TTC549 (cell line): ENCODE measurements around the gene SUV39H1.
"Not testable (repeated sequence)": the region's sequence is repeated elsewhere in the genome, so short reads cannot be mapped to it uniquely, and the experiment has no call there.

Source experiments
- FAIRE-seq: peaks from 2 replicates; lab custom pipeline; 2012; peaks lifted over from hg19 to GRCh38; lab: Jason Lieb, UNC

The SUV39H1 gene

DNA sequence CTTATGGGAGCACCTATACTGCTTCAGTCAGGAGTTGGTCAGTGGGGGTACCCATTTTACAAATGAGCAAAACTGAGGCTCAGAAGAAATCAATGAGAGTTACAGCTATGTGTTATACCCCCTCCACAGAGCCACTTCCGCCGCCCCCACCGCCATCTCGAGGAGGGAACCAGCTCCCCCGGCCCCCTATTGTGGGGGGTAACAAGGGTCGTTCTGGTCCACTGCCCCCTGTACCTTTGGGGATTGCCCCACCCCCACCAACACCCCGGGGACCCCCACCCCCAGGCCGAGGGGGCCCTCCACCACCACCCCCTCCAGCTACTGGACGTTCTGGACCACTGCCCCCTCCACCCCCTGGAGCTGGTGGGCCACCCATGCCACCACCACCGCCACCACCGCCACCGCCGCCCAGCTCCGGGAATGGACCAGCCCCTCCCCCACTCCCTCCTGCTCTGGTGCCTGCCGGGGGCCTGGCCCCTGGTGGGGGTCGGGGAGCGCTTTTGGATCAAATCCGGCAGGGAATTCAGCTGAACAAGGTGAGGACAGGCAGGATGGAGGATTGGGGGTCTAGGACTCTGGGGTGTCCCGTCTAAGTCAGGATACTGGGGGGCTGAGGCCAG, 7.9 kb upstream of the SUV39H1 start:
- no peak for FAIRE-seq

DNA sequence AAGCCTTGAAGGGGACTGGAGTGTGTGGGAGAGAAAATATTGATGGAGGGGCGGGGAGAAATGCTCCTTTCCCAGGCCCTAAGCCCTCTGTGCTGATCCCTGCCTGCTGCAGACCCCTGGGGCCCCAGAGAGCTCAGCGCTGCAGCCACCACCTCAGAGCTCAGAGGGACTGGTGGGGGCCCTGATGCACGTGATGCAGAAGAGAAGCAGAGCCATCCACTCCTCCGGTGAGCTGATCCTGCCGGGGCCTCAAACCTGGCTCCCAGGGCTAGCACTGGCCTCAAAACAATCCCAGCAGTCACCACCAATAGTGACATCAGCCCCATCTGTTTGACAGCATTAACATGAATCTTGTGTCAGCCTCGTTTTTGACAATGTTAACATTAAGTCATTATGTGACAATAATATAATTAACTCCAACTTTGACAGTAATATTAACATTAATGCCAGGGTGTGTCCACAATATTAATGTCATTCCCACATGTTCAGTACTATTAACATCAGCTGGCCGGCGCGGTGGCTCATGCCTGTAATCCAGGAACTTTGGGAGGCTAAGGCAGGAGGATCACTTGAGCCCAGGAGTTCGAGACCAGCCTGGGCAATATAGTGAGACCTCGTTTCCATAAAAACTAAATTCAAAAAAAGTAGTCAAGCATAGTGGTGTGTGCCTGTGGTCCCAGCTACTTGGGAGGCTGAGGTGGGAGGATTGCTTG, 7.2 kb upstream of the SUV39H1 start:
- no peak for FAIRE-seq

DNA sequence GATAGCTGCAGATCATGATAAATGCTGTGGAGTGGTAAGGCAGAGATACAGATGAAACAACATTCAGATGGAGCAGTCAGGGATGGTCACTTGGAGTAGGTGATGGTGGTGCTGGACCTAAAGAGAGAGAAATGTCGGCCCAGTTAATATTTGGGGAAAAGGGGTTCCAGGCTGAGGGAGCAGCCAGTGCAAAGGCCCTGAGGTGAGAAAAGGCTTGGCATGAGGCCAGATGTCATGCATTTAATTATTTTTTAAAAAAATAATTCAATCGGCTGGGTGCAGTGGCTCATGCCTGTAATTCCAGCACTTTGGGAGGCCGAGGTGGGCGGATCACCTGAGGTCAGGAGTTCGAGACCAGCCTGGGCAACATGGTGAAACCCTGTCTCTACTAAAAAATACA, 4.8 kb upstream of the SUV39H1 start:
- FAIRE-seq, result not testable (repeated sequence)

DNA sequence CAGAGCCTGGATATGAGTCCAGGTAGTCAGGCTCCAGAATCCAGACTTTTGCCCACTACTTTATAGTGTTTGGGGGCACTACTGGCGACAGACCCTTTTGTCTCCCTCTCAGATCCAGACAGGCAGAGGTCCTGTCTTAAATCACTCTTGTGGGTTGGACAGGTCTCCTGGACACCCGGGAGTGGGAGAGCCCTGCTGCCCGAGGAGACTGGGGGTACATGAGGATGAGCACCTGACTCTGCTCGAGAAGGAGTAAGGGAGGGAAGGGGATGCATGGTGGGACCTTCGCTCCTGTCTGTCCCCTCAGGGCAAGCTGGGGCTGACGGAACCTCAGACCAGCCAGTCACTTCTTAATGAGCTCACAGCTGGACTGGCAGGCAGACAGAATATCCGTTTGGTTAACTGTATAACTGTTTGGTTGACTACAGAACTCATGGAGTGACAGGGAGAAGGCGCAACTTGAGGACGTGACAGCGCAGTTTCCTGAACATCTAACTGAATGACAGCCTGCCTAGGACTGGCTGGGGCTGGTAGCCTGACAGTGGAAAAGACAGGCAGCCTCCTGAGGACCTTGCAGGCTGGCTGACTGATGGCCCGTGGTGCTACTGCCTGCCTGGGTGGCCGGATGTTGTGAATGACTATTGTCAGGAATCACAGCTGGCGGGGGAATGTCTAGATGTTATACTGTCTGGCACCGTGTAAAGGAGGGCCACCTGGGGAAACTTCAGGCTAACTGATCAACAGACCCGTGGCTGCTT, 1.6 kb upstream of the SUV39H1 start:
- FAIRE-seq, result no peak

DNA sequence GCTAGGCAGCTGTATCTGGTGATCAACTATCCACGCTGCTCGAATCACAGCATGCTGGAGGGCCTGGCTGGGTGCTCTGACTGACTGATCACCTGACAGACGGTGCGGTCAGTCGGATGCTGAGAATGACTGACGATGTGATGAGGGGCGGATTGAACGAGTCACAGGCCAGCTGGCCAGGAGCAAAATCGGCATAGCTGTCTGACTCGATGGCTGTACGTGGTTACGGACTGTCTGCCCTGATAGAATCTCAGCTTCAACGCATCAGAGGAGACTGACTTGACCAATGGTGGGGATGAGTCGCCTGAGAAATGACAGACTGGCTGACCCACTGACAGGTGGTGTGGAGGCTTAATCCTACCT, 1.0 kb upstream of the SUV39H1 start:
- FAIRE-seq, result no peak

DNA sequence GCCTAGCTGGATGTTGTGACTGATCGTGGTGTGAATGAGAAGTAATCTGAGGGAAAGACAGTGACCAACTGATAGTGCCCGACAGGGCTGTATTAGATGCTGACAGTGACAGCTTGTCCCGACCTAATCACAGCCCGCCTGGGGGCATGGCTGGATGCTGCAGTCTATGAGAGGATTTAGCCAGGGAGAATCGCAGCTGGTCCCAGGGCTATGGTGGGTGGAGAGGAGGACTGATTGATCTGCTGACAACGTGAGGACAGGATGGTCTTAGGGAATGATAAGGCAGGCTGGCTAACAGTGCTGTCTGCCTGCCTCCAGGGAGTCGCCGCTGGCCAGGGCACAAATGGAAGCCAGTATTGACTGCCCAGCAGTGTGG, 621 bp upstream of the SUV39H1 start:
- FAIRE-seq, result no peak

DNA sequence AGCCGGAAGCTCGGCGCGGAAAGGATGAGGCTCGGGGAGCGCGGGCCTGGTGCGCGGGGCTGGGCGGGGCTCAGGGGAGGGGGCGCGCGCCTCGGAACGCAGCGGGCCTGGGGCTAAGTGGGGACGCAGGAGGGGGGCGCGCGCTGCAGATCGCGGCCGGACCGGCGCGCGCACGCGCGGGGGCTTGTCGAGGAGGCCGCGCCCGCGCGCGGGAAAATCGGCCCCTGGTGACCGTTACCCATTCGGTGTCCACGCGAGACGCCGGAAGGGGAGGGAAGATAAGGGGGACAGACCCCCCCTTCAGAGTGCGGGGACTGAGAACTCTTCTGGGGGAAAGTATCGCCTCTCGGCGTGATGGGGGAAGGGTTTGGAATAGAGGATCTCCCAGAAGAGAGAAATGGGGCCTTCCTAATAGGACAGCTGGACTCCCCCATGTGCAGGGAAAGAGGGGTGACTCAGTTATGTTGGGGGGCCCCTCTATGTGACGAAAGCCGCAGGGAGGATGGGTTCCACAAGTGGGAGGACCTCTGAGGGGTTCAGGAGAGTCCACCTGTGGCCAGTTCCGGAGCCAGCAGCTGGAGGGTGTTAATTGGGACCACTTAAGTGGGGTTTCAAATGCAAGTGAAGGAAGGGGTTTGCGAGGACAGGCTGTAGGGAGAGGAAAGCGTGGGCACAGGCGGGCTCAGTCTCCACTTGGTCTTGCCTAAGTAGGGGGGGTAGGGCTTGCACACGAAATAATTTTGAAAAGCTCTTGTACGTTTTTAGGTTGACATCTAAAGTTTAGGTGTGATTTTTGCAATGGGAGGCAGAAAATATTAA, 584 bp downstream of the SUV39H1 start:
- no peak for FAIRE-seq

DNA sequence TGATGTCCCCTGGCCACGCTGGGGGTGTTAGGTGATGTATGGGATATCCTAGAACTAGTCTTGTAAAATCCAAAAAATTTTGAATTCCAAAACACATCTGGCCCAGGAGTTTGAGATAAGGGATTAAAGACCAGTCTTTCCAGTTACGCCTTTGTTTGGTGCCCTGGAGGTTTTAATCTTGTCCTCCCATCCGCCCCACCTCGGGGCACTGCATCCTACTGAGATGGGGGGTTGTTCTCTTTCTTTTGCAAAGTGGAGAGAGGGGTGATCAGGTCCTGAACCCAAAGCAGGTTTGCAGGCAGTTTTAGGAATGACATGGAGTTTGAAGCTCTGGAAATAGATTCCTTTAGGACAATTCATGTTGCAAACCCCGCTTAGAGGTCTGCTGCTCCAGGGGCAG, 1.8 kb downstream of the SUV39H1 start:
- no peak for FAIRE-seq

DNA sequence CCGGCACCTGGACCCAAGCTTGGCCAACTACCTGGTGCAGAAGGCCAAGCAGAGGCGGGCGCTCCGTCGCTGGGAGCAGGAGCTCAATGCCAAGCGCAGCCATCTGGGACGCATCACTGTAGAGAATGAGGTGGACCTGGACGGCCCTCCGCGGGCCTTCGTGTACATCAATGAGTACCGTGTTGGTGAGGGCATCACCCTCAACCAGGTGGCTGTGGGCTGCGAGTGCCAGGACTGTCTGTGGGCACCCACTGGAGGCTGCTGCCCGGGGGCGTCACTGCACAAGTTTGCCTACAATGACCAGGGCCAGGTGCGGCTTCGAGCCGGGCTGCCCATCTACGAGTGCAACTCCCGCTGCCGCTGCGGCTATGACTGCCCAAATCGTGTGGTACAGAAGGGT, 3.7 kb downstream of the SUV39H1 start:
- FAIRE-seq, result no peak

DNA sequence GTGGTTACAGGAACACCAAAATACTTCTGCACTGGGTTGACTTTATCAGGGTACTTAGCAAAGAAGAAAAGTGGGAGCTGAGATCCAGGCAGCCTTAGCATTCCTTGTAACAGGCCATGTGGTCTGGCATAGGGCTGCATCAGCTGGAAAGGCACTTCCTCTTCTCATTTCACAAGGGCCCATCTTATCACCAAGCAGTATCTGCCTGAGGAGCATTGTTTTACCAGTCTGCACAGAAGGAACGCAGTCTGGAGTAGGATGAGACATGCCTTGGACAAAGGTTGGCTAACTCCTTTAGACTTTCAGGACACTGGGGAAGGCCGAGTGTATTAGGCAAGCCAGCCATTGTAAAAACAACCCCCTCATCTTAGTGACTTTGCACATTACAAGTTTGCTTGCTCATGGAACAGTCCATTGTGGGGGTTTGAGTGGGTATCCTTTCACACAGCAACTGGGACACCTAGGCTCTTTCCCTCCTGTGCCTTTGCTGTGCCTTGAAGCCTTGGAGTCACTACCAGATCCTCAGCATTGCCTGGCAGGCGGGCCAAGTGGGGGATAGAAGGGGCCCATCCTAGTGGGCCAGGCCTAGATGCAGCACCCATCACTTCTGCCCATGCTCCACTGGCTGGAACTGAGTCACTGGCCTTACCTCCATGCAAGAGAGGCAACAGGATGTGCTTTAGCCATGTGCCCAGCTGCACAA, 4.6 kb downstream of the SUV39H1 start:
- FAIRE-seq, result no peak

DNA sequence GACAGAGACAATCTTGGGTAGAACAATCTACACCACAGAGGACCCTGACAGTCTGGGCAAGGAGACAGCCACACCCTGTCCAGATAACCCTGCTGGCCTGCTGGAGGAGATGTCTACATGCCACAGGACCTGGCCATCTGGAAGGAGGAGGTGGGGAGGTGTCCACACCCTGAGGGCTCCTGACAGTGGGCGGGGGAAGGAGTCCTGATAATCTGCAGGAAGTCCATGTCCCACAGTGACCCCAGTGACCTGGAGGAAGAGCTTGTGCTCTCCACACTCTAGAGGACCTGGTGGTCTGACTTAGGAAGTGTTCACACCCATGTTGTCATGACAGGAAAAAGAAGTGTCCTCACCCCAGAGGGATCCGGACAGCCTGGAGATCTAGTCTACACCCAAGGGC, 5.5 kb downstream of the SUV39H1 start:
- no peak for FAIRE-seq

DNA sequence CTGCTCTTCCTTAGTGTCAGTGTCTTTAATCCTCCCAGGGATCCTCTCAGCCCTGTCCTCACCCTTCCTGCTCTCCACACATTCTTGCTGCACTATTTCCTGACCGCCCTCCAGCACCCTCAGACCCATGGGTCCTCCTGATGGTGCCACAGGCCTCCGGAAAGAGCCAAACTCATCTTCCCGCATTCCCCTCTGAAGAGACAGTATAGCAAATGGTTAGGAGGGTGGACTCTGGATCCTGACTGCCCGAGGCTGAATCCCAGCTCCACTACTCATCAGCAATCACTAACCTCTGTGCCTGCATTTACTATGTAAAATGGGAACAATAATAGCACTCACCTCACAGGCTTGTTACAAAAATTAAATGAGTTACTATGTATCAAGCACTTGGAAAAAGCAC, 6.2 kb downstream of the SUV39H1 start:
- no peak for FAIRE-seq

DNA sequence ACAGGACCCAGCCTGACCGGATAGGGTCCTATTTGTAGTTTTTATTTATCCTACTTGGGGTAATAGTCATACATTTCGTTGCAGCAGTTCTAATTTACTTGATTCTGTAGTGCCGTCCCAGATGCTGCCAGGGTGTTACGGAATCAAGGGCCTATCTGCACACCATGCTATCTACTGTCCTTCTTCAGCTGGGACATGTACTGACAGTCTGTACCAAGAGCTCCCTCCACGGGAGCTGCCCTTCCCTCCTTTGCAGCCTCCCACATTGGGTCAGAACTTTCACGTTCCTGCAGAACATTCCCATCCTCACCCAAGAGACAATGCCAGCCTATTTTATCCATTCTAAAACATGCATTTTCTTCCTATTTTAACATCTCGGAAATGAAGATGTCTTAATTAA, 6.7 kb downstream of the SUV39H1 start:
- FAIRE-seq, result no peak

DNA sequence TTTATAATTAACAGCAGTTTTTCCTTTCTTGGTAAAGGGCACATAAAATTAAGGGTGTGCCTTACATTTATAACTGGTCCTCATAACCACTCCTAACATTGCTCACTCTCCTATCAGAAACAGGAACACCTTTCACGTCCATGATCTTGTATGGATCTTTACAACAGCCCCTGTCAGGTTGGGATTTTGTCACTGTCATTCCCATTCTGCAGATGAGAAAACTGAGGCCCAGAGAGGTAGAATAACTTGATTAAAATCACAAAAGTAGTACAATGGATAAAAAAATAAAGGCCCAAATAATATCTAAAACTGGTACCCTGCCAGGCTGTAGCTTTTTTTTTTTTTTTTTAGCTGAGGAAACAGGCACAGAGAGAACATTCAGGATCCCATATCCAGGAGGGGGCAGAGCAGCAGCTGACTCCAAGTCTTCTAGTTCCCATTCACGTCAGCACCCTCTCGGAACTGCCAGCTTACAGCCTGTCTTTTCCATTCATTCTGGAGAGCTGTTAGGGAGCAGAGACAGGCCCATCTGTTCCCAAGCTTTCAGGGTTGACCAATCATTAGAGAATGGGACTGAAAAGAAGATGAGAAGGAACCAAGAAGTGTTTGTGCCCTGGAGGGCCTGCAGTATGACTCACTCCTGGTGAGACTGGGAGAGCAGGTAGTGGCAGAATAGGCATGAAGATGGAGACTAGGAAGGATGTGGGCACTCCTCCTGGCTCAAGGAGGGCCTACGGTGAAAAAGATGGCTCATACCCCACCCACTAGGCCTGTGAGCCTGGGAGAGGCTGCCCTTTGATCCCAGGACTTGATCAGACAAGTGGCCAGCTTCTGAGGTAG, 7.3 kb downstream of the SUV39H1 start:
- FAIRE-seq, result no peak

DNA sequence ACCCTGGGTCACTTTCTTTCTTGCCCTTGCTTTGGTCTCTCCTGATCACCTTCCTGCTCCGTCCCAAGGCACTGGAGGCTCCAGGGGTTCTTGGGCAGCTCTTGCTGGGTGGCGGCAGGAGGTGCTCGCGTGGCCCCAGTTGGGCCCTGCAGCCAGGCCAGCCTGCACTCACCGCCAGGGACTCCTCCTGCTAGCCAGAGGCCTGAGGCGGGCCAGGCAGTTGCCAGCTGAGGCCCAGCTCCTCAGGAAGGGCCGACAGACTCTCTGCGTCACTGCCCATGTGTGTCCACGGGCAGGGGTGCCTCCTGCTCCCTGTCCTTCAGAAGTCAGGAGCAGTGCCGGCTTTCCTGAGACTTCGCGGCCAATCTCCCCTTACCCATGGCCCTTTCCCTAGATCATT, 9.3 kb downstream of the SUV39H1 start:
- FAIRE-seq, result no peak

DNA sequence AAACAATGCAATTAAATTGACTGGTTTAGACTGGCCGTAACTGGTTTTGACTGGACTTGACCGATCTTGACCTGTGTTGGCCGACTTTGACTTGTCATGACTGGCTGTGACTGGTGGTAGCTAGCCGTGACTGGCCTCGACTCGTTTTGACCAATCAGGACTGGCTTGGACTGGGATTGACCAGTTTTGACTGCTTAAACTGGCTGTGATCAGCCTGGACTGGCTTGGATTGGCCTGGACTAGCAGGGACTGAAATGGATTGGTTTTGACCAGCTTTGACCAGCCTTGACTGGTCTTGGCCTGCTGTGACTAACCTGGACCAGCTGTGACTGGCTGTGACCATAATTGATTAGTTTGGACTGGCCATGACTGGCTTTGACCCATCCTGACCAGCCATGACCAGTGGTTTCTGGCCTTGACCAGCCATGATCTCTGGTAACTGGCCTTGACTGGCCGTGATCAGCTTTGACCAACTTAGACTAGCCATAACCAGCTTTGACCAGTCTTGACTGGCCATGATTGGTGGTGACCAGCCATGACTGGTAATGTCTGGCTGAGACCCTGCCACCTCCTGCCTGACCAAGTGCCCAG, 13.1 kb downstream of the SUV39H1 start:
- no peak for FAIRE-seq

DNA sequence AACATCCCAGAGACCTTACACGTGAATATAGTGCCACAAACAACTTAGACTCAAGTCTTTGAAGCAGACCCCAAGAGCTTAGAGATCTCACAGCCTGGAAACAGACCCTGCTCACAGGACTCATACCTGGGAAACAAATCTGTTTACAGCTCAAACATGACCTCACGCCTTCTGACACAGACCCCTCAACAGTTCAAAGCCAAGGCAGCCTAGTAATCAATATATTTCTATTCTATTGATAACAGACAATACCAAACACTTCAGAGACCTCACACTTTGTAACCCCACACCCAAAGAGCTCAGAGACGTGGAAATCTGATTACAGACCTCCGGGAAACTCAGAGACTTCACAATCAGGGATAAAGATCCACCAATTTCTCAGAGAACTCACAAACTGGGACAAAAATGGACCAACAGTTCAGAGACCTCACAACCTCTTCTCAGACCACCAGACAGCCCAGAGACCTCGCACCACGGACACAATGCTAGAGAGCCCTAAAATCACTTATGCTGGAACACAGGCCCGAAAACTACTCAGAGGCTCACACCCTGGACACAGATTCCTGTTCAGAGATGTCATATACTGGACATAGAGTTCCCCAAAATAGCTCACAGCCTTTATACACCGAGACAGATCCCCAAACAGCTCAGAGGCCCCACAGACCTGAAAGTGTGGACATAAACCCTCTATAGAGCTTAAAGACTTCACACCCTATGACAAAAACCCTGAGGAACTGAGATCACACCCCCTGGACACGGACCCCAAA, 14.8 kb downstream of the SUV39H1 start:
- FAIRE-seq, result no peak

DNA sequence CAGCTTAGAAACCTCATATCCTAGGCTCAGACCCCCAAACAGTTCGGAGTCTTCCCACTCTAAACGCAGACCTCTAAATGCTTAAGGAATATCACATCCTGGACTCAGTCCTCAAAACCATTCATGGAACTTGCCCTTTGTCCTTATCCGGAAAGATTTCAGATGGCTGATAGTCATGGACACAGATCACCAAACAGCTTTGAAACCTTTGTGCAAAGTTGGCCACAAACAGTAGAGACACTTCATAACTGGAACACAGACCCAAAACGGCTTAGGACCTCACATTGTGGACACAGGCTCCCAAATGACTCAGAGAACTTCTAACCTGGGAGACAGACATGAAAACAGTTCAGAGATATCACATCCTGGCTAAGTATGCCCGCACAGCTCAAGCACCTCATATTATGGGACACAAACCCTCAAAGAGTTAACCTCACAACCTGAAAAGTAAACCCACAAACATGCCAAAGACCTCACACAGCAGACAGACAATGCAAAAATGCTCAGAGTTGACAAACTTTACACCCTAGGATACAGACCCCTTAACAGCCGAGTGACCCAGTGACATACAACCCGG, 15.5 kb downstream of the SUV39H1 start:
- no peak for FAIRE-seq

DNA sequence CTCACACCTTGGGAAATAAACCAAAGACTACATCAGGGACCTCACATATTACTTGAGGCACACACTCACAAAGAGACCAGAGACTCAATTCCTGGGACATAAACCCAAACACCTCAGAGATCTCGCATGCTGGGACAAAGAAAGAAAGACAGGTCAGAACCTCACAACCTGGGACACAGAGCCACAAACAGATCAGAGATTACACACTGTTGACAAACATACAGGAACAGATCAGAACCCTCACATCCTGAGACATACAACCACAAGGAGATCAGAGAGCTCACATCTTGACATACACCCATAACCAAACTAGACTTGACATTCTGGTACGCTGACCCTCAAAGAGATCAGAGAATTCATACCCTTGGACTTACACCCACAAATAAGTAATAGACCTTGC, 17.3 kb downstream of the SUV39H1 start:
- no peak for FAIRE-seq

DNA sequence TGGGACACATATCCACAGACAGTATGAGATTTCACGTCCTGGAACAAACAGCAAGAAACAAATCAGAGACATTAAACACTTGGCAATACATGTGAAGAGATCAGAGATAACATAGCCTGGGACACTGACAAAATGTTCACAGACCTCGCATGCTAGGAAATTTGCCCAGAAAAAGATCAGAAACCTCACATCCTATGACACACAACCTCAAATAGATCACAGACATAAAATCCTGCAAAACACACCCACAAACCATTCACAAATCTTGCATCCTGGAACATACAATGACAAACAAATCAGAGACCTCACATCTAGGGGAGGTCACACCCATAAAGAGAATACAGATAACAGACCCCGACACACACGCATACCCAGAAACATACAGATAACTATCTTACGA, 18.0 kb downstream of the SUV39H1 start:
- no peak for FAIRE-seq
